Panc1 (cell line): ENCODE results near the gene FBXW11.

Source experiments
- CTCF ChIP-seq: fragments of 450-650 bp; IDR thresholded peaks from 2 replicates; pipeline ENCODE4 v1.5.1; 2017; ENCODE audit warnings: mild to moderate bottlenecking
- POLR2AphosphoS5 ChIP-seq: IDR thresholded peaks from 2 replicates; pipeline ENCODE4 v1.6.1; 2012; ENCODE audit warnings: mild to moderate bottlenecking, low read depth, low read length, moderate library complexity
- REST ChIP-seq, 2 experiments: IDR thresholded peaks; 2 replicates each; pipeline ENCODE4 v1.6.1; 2011 to 2012; ENCODE audit warnings: low read depth in 2 of 2, control low read depth in 1 of 2, low read length in 1 of 2, mild to moderate bottlenecking in 1 of 2, moderate library complexity in 1 of 2; ENCODE audit not compliant: insufficient read depth in 1 of 2
- TCF7L2 ChIP-seq: IDR thresholded peaks from 2 replicates; pipeline ENCODE4 v1.6.1; 2011; ENCODE audit warnings: mild to moderate bottlenecking, low read depth, low read length, inconsistent platforms

GRCh38 chr5:171898386-171898785 lies 108.1 kb downstream of the FBXW11 start:
- TF ChIP-seq CTCF = no peak
- TF ChIP-seq REST (IDR thresholded peaks at IDR 0.05; ENCODE audit: insufficient read depth in 1 of 2, low read depth in 2 of 2, low read length in 1 of 2) = no peak
- no peak for TF ChIP-seq POLR2AphosphoS5
- no peak for TF ChIP-seq TCF7L2
